NCI-H2107 (cell line): ENCODE results near the gene AKT1S1.
"Not testable (repeated sequence)": the region's sequence is repeated elsewhere in the genome, so short reads cannot be mapped to it uniquely, and the experiment has no call there.

Experiments used
- DNase-seq: peaks from one replicate; lab custom pipeline; 2025; lab: John Stamatoyannopoulos, UW

Gene AKT1S1

GRCh38 chr19:49837009-49837310 is 40.2 kb downstream of the AKT1S1 start:
- no peak for DNase-seq

GRCh38 chr19:49836176-49837008 is 40.8 kb downstream of the AKT1S1 start:
- DNase-seq: no peak

- no peak for DNase-seq
Measured at GRCh38 chr19:49835562-49835961, 41.6 kb downstream of the AKT1S1 start.

GRCh38 chr19:49833599-49833998 is 43.6 kb downstream of the AKT1S1 start:
- no peak for DNase-seq

- DNase-seq: no peak
Measured at GRCh38 chr19:49832556-49832955, 44.6 kb downstream of the AKT1S1 start.

GRCh38 chr19:49831592-49831991 is 45.6 kb downstream of the AKT1S1 start:
- no peak for DNase-seq

GRCh38 chr19:49830766-49831165 is 46.4 kb downstream of the AKT1S1 start:
- DNase-seq: no peak

GRCh38 chr19:49829721-49830120 is 47.4 kb downstream of the AKT1S1 start:
- DNase-seq: no peak

GRCh38 chr19:49829200-49829599 is 48.0 kb downstream of the AKT1S1 start:
- DNase-seq: no peak

GRCh38 chr19:49827034-49827433 is 50.1 kb downstream of the AKT1S1 start:
- no peak for DNase-seq

- no peak for DNase-seq
Measured at GRCh38 chr19:49824662-49825061, 52.5 kb downstream of the AKT1S1 start.

GRCh38 chr19:49823472-49823871 is 53.7 kb downstream of the AKT1S1 start:
- peak; percentile 56 for DNase-seq

GRCh38 chr19:49820125-49820524 is 57.0 kb downstream of the AKT1S1 start:
- peak; percentile 47 for DNase-seq

GRCh38 chr19:49819452-49820115 is 57.6 kb downstream of the AKT1S1 start:
- DNase-seq: not testable (repeated sequence)
